HepG2 (cell line): Measurements from ENCODE around the gene NUP93. TPM values are rescaled to one million over a fixed set of nuclear protein-coding genes. Genes with fewer than 3 reads are reported as not detected.

ENCODE experiments used
- DNMT3B ChIP-seq: conservative IDR thresholded peaks from 2 replicates; pipeline ENCODE4 v1.6.1; 2016; ENCODE audit warnings: missing biosample characterization, control low read depth
- ERF ChIP-seq: IDR thresholded peaks from 2 replicates; pipeline ENCODE4 v1.6.1; 2018; ENCODE audit warnings: missing biosample characterization, missing genetic modification reagents
- GATA4 ChIP-seq: sonication (generic); IDR thresholded peaks from 2 replicates; pipeline ENCODE4 v1.6.1; 2016; ENCODE audit warnings: antibody characterized with exemption, low read depth, borderline replicate concordance
- HNF4G ChIP-seq, 2 experiments: sonication (generic) in 1 of 2; formaldehyde crosslinking in 1 of 2; IDR thresholded peaks; 2 replicates each; pipeline versions ENCODE4 v1.4.0 to v1.6.1; 2011 to 2020; ENCODE audit warnings: borderline replicate concordance in 2 of 2, low read depth in 2 of 2, mild to moderate bottlenecking in 2 of 2, low read length in 1 of 2, missing genetic modification reagents in 1 of 2, moderate library complexity in 1 of 2
- MEF2D ChIP-seq: sonication (generic); formaldehyde crosslinking; IDR thresholded peaks from 2 replicates; pipeline ENCODE4 v1.5.1; 2020; ENCODE audit warnings: mild to moderate bottlenecking, missing genetic modification reagents
- NFYB ChIP-seq: sonication (generic); formaldehyde crosslinking; IDR thresholded peaks from 2 replicates; pipeline ENCODE4 v1.4.0; 2020; ENCODE audit warnings: missing genetic modification reagents
- NR2F2 ChIP-seq: IDR thresholded peaks from 2 replicates; pipeline ENCODE4 v1.6.1; 2012; ENCODE audit warnings: low read depth, inconsistent platforms, borderline replicate concordance
- SMAD9 ChIP-seq: sonication (generic); formaldehyde crosslinking; IDR thresholded peaks from 2 replicates; pipeline ENCODE4 v1.5.1; 2020; ENCODE audit warnings: mild to moderate bottlenecking, missing genetic modification reagents
- ZNF224 ChIP-seq: sonication (generic); formaldehyde crosslinking; IDR thresholded peaks from 2 replicates; pipeline ENCODE4 v1.5.0; 2020; ENCODE audit warnings: mild to moderate bottlenecking, missing genetic modification reagents
- ZNF580 ChIP-seq: IDR thresholded peaks from 2 replicates; pipeline ENCODE4 v1.6.1; 2016; ENCODE audit warnings: low read depth, borderline replicate concordance
- ZNF687 ChIP-seq: sonication (generic); formaldehyde crosslinking; IDR thresholded peaks from 2 replicates; pipeline ENCODE4 v1.5.1; 2020; ENCODE audit warnings: mild to moderate bottlenecking, missing genetic modification reagents, moderate library complexity
- ZNF816 ChIP-seq: sonication (generic); formaldehyde crosslinking; IDR thresholded peaks from 2 replicates; pipeline ENCODE4 v1.8.0; 2022; ENCODE audit warnings: missing genetic modification reagents, mild to moderate bottlenecking, borderline replicate concordance
- polyA plus RNA-seq, 8 experiments: library from polyadenylated mRNA; depleted of rRNA in 3 of 8; stranded (reverse) in 7 of 8; unstranded in 1 of 8; fragments of >200 nt; fragmentation: Illumina TruSeq in 4 of 8; extraction: Trizol in 4 of 8; gene quantifications; 2 replicates each; pipeline versions ENCODE4 v1.2.1 to v1.2.3, GENCODE V29; 2011 to 2016; ENCODE audit warnings: low read depth in 4 of 8, missing spikeins in 1 of 8, mixed read lengths in 1 of 8; ENCODE audit not compliant: insufficient read depth in 1 of 8
- total RNA-seq, 5 experiments: library from RNA; depleted of rRNA; stranded (reverse); fragments of >200 nt; fragmentation: Illumina TruSeq; extraction: Trizol; gene quantifications; 2 replicates each; pipeline ENCODE4 v1.2.3, GENCODE V29; 2016; ENCODE audit warnings: low read depth in 1 of 5
- TF ChIP-seq, protein P1 (sequence below): sonication (generic); formaldehyde crosslinking; IDR thresholded peaks from 2 replicates; pipeline ENCODE4; 2020; ENCODE audit warnings: missing genetic modification reagents, mild to moderate bottlenecking, borderline replicate concordance
- TF ChIP-seq, protein P2 (sequence below): sonication (generic); formaldehyde crosslinking; IDR thresholded peaks from 2 replicates; pipeline ENCODE4 v1.4.0; 2020; ENCODE audit warnings: missing genetic modification reagents
- TF ChIP-seq, protein P3 (sequence below): sonication (generic); formaldehyde crosslinking; IDR thresholded peaks from 2 replicates; pipeline ENCODE4 v1.5.1; 2020; ENCODE audit warnings: missing genetic modification reagents, mild to moderate bottlenecking, borderline replicate concordance

NUP93 gene
- total and polyA plus RNA-seq, 2 of the 13 experiments (the other 11 are each of a cell fraction or from before 2014, with no cell fraction given): 58.5 to 140 TPM

DNA sequence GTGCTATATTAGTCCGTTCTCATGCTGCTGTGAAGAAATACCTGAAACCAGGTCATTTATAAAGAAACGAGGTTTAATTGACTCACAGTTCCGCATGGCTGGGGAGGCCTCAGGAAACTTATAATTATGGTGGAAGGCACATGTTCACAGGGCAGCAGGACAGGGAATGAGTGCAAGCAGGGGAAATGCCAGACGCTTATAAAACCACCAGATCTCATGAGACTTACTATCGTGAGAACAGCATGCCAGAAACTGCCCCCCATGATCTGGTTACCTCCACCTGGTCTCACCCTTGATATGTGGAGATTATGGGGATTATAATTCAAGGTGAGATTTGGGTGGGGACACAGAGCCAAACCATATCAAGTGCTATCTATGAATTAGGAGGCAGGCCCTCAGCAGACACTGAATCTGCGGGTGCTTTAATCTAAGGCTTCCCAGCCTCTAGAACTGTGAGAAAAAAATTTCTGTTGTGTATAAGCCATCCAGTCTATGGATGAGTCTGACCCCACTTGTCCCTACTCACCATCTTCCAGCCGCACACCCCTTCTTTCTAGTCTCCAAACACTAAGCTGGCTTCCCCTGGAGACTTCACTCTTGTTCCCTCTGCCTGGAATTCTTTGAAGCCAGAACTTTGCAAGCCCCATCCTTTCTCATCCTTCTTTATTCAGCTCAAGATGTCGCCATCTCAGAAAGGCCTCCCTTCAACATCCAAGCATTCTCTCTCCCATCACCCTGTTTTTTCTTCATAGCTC lies 772 bp upstream of the NUP93 start (continued):
- TF ChIP-seq, protein P1, sequence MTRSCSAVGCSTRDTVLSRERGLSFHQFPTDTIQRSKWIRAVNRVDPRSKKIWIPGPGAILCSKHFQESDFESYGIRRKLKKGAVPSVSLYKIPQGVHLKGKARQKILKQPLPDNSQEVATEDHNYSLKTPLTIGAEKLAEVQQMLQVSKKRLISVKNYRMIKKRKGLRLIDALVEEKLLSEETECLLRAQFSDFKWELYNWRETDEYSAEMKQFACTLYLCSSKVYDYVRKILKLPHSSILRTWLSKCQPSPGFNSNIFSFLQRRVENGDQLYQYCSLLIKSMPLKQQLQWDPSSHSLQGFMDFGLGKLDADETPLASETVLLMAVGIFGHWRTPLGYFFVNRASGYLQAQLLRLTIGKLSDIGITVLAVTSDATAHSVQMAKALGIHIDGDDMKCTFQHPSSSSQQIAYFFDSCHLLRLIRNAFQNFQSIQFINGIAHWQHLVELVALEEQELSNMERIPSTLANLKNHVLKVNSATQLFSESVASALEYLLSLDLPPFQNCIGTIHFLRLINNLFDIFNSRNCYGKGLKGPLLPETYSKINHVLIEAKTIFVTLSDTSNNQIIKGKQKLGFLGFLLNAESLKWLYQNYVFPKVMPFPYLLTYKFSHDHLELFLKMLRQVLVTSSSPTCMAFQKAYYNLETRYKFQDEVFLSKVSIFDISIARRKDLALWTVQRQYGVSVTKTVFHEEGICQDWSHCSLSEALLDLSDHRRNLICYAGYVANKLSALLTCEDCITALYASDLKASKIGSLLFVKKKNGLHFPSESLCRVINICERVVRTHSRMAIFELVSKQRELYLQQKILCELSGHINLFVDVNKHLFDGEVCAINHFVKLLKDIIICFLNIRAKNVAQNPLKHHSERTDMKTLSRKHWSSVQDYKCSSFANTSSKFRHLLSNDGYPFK (CRISPR knock-in tag): no peak
- TF ChIP-seq DNMT3B (CRISPR knock-in tag): no peak
- TF ChIP-seq SMAD9: no peak
- TF ChIP-seq HNF4G (IDR thresholded peaks at IDR 0.05; ENCODE audit: borderline replicate concordance, low read depth, low read length): no peak
- no peak for TF ChIP-seq HNF4G (CRISPR knock-in tag; IDR thresholded peaks at IDR 0.05; ENCODE audit: borderline replicate concordance, low read depth)
- 0 out of 2 replicates have a peak, but pooled peaks have one; percentile 1 for TF ChIP-seq GATA4
- TF ChIP-seq NFYB (CRISPR knock-in tag): no peak
- peak; percentile 70; the same call in 1 of the 2 replicates for TF ChIP-seq ZNF816
- TF ChIP-seq, protein P2, sequence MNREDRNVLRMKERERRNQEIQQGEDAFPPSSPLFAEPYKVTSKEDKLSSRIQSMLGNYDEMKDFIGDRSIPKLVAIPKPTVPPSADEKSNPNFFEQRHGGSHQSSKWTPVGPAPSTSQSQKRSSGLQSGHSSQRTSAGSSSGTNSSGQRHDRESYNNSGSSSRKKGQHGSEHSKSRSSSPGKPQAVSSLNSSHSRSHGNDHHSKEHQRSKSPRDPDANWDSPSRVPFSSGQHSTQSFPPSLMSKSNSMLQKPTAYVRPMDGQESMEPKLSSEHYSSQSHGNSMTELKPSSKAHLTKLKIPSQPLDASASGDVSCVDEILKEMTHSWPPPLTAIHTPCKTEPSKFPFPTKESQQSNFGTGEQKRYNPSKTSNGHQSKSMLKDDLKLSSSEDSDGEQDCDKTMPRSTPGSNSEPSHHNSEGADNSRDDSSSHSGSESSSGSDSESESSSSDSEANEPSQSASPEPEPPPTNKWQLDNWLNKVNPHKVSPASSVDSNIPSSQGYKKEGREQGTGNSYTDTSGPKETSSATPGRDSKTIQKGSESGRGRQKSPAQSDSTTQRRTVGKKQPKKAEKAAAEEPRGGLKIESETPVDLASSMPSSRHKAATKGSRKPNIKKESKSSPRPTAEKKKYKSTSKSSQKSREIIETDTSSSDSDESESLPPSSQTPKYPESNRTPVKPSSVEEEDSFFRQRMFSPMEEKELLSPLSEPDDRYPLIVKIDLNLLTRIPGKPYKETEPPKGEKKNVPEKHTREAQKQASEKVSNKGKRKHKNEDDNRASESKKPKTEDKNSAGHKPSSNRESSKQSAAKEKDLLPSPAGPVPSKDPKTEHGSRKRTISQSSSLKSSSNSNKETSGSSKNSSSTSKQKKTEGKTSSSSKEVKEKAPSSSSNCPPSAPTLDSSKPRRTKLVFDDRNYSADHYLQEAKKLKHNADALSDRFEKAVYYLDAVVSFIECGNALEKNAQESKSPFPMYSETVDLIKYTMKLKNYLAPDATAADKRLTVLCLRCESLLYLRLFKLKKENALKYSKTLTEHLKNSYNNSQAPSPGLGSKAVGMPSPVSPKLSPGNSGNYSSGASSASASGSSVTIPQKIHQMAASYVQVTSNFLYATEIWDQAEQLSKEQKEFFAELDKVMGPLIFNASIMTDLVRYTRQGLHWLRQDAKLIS (CRISPR knock-in tag): no peak
- no peak for TF ChIP-seq ZNF224
- TF ChIP-seq, protein P3, sequence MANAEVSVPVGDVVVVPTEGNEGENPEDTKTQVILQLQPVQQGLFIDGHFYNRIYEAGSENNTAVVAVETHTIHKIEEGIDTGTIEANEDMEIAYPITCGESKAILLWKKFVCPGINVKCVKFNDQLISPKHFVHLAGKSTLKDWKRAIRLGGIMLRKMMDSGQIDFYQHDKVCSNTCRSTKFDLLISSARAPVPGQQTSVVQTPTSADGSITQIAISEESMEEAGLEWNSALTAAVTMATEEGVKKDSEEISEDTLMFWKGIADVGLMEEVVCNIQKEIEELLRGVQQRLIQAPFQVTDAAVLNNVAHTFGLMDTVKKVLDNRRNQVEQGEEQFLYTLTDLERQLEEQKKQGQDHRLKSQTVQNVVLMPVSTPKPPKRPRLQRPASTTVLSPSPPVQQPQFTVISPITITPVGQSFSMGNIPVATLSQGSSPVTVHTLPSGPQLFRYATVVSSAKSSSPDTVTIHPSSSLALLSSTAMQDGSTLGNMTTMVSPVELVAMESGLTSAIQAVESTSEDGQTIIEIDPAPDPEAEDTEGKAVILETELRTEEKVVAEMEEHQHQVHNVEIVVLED: no peak
- no peak for TF ChIP-seq NR2F2
- TF ChIP-seq MEF2D (CRISPR knock-in tag): no peak
- TF ChIP-seq ERF (CRISPR knock-in tag): no peak
- no peak for TF ChIP-seq ZNF687 (CRISPR knock-in tag)
- no peak for TF ChIP-seq ZNF580
